ENCODE results near the gene CDC5L.
A peak's percentile ranks its signal among the peaks of the same experiment; 100 is the strongest.

Gene CDC5L

DNA sequence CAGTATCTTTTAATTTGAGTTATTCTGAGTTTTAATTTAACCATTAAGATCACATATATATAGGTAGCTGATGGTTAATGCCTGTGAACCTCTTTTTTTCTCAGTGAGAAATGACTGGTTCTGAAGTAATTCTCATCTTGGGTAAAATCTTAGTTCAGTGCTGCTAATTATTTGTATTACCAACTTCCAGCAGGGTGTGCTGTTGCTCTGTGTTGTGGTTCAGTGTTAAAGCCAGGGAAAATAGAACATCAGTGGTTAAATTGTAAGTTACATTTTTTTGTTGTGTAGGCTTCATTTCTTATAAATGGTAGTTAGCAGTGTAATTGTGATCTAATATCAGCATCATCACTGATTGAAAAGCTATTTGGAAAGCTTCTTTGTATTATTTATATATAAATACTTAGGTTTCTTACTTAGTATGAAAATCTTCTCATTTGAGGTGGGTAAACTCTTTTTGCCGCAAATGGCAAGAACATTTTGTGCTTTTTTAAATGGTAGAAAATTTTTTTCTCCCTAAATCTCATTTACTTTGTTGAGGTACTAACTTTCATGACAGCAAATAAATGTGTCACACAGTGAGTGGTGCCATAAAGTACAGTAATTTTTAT is 43.7 kb downstream of the CDC5L start:
- Histone ChIP-seq H3K4me3 (ENCODE audit: low read depth in 1 of 2, low read length in 2 of 2) (no peak overlapping the region), H3K9ac (ENCODE audit: low read depth, low read length) (no peak overlapping the region), H3K27ac (ENCODE audit: low read length) (no peak overlapping the region), H3K4me2 (ENCODE audit: insufficient read depth, low read length) (no peak overlapping the region), H4K20me1 (ENCODE audit: insufficient read depth, low read length) (no peaks in the 10 kb centered on the region; the same call in 1 of the 2 replicates), H2AFZ (ENCODE audit: low read depth, low read length) (no peak overlapping the region), H3K36me3 (ENCODE audit: insufficient read depth, low read length) (peaks cover 88% of the 10 kb centered on the region), H3K79me2 (ENCODE audit: insufficient read depth, low read length) (peaks cover 31% of the 10 kb centered on the region), H3K4me1 (ENCODE audit: insufficient read depth, low read length) (no peaks in the 10 kb centered on the region), H3K9me3 (ENCODE audit: insufficient read depth, low read length, severe bottlenecking) (no peaks in the 10 kb centered on the region), H3K27me3 (ENCODE audit: insufficient read depth, low read length, poor library complexity) (no peaks in the 10 kb centered on the region)
- DNase-seq: peak; percentile 56
- ATAC-seq (ENCODE audit: insufficient read depth, low read depth): peak; percentile 91
- no peak for TF ChIP-seq EZH2 (IDR thresholded peaks at IDR 0.05; ENCODE audit: borderline replicate concordance, low read depth, low read length, severe bottlenecking)
- TF ChIP-seq CTCF (IDR thresholded peaks at IDR 0.05; ENCODE audit: borderline replicate concordance, extremely low read depth, low read length, poor library complexity, severe bottlenecking): peak; percentile 77

- H3K9ac ChIP-seq (ENCODE audit: low read depth, low read length): no peak overlapping the region
- H3K36me3 ChIP-seq (ENCODE audit: insufficient read depth, low read length): peaks cover 81% of the 10 kb centered on the region
- H3K79me2 ChIP-seq (ENCODE audit: insufficient read depth, low read length): peaks cover 35% of the 10 kb centered on the region
- TF ChIP-seq EZH2 (IDR thresholded peaks at IDR 0.05; ENCODE audit: borderline replicate concordance, low read depth, low read length, severe bottlenecking): no peak
- no peak overlapping the region for H2AFZ ChIP-seq (ENCODE audit: low read depth, low read length)
- H3K27ac ChIP-seq (ENCODE audit: low read length): no peak overlapping the region
- H3K4me3 ChIP-seq (ENCODE audit: low read depth in 1 of 2, low read length in 2 of 2): no peak overlapping the region
- ATAC-seq (ENCODE audit: insufficient read depth, low read depth) (no peak), DNase-seq (no peak)
- no peaks in the 10 kb centered on the region for H3K4me1 ChIP-seq (ENCODE audit: insufficient read depth, low read length)
- H3K9me3 ChIP-seq (ENCODE audit: insufficient read depth, low read length, severe bottlenecking): no peaks in the 10 kb centered on the region
- H3K27me3 ChIP-seq (ENCODE audit: insufficient read depth, low read length, poor library complexity): no peaks in the 10 kb centered on the region
- no peaks in the 10 kb centered on the region; the same call in 1 of the 2 replicates for H4K20me1 ChIP-seq (ENCODE audit: insufficient read depth, low read length)
- H3K4me2 ChIP-seq (ENCODE audit: insufficient read depth, low read length): no peak overlapping the region
Measured at GRCh38 chr6:44432227-44432626, 44.7 kb downstream of the CDC5L start.

DNA sequence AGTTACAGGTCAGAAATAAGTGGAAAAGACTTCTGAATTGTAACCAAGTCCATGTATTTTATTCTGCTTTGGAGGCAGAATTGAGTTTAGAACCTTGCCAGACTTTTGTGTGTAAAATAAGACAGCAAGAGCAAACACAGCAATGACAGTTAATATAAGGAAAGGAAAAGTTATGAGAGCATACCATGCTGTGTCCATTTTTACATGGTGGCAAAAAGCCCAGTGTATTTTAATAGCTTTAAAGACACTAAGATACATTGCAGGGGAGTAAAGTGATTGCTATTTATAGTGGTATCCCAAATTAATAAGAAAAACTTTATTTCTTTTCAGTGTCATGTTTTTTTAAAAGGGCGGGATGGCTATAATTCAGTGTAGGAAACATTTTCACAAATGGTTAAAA is 45.2 kb downstream of the CDC5L start:
- Histone ChIP-seq H3K4me2 (ENCODE audit: insufficient read depth, low read length) (no peak overlapping the region), H3K27ac (ENCODE audit: low read length) (no peak overlapping the region), H3K9me3 (ENCODE audit: insufficient read depth, low read length, severe bottlenecking) (no peaks in the 10 kb centered on the region), H3K9ac (ENCODE audit: low read depth, low read length) (no peak overlapping the region), H4K20me1 (ENCODE audit: insufficient read depth, low read length) (no peaks in the 10 kb centered on the region; the same call in 1 of the 2 replicates), H3K4me3 (ENCODE audit: low read depth in 1 of 2, low read length in 2 of 2) (no peak overlapping the region), H3K36me3 (ENCODE audit: insufficient read depth, low read length) (peaks cover 79% of the 10 kb centered on the region), H3K27me3 (ENCODE audit: insufficient read depth, low read length, poor library complexity) (no peaks in the 10 kb centered on the region), H2AFZ (ENCODE audit: low read depth, low read length) (no peak overlapping the region), H3K4me1 (ENCODE audit: insufficient read depth, low read length) (no peaks in the 10 kb centered on the region), H3K79me2 (ENCODE audit: insufficient read depth, low read length) (peaks cover 39% of the 10 kb centered on the region)
- no peak for DNase-seq
- no peak for TF ChIP-seq EZH2 (IDR thresholded peaks at IDR 0.05; ENCODE audit: borderline replicate concordance, low read depth, low read length, severe bottlenecking)
- TF ChIP-seq CTCF (IDR thresholded peaks at IDR 0.05; ENCODE audit: borderline replicate concordance, extremely low read depth, low read length, poor library complexity, severe bottlenecking): no peak
- ATAC-seq (ENCODE audit: insufficient read depth, low read depth): no peak

DNA sequence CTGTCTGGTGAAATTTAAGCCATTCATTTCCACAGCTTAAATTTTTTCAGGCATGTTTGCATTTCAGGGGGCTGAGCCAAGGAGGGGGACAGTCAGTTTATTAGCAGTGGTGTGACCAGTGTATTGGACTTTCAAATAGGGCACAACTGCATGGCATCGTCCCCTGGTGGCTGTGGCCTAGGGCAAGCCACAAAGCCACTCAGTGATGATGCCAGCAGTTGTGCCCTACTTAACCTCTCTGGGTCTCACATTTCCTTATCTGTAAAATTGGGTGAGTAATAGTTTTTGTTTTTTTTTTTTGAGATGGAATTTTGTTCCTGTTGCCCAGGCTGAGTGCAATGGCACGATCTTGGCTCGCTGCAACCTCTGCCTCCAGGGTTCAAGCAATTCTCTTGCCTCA is 48.0 kb downstream of the CDC5L start:
- H3K27me3 ChIP-seq (ENCODE audit: insufficient read depth, low read length, poor library complexity): no peaks in the 10 kb centered on the region
- no peaks in the 10 kb centered on the region for H3K4me1 ChIP-seq (ENCODE audit: insufficient read depth, low read length)
- peaks cover 2% of the 10 kb centered on the region for H3K9me3 ChIP-seq (ENCODE audit: insufficient read depth, low read length, severe bottlenecking)
- no peak for TF ChIP-seq CTCF (IDR thresholded peaks at IDR 0.05; ENCODE audit: borderline replicate concordance, extremely low read depth, low read length, poor library complexity, severe bottlenecking)
- TF ChIP-seq EZH2 (IDR thresholded peaks at IDR 0.05; ENCODE audit: borderline replicate concordance, low read depth, low read length, severe bottlenecking): no peak
- peaks cover 79% of the 10 kb centered on the region for H3K36me3 ChIP-seq (ENCODE audit: insufficient read depth, low read length)
- H3K79me2 ChIP-seq (ENCODE audit: insufficient read depth, low read length): peaks cover 62% of the 10 kb centered on the region
- no peak overlapping the region for H2AFZ ChIP-seq (ENCODE audit: low read depth, low read length)
- peaks cover 5% of the 10 kb centered on the region; the same call in 1 of the 2 replicates for H4K20me1 ChIP-seq (ENCODE audit: insufficient read depth, low read length)
- H3K9ac ChIP-seq (ENCODE audit: low read depth, low read length): no peak overlapping the region
- no peak for DNase-seq
- no peak overlapping the region for H3K4me3 ChIP-seq (ENCODE audit: low read depth in 1 of 2, low read length in 2 of 2)
- no peak for ATAC-seq (ENCODE audit: insufficient read depth, low read depth)
- no peak overlapping the region for H3K4me2 ChIP-seq (ENCODE audit: insufficient read depth, low read length)
- H3K27ac ChIP-seq (ENCODE audit: low read length): no peak overlapping the region

Measured in DND-41 (cell line).